Stimulated activated CD8-positive, alpha-beta memory T cell treated with anti-CD3 and anti-CD28 coated beads, Interleukin-15, amount 100 ng/mL, for 24 hours (primary cell): ENCODE data around the gene GBX2.

Source experiments
- DNase-seq: peaks from one replicate; pipeline ENCODE4 v3.0.0-alpha.2; 2020; ENCODE audit warnings: low read depth

The GBX2 gene

GRCh38 chr2:236167297-236168109, 683 bp downstream of the GBX2 start:
- DNase-seq: no peak

GRCh38 chr2:236166796-236167296, 1.3 kb downstream of the GBX2 start:
- DNase-seq: no peak

- DNase-seq: no peak
Measured at GRCh38 chr2:236165842-236166795, 2.1 kb downstream of the GBX2 start.

- DNase-seq: no peak
Measured at GRCh38 chr2:236164925-236165841, 3.0 kb downstream of the GBX2 start.

- DNase-seq: no peak
Measured at GRCh38 chr2:236164201-236164924, 3.8 kb downstream of the GBX2 start.

GRCh38 chr2:236163471-236164200, 4.5 kb downstream of the GBX2 start:
- no peak for DNase-seq

GRCh38 chr2:236162882-236163470, 5.2 kb downstream of the GBX2 start:
- DNase-seq: no peak

GRCh38 chr2:236162031-236162845, 5.9 kb downstream of the GBX2 start:
- DNase-seq: no peak

- no peak for DNase-seq
Measured at GRCh38 chr2:236161531-236161930, 6.7 kb downstream of the GBX2 start.

- DNase-seq: no peak
Measured at GRCh38 chr2:236161082-236161462, 7.1 kb downstream of the GBX2 start.

GRCh38 chr2:236160366-236161081, 7.7 kb downstream of the GBX2 start:
- no peak for DNase-seq

GRCh38 chr2:236159778-236160170, 8.4 kb downstream of the GBX2 start:
- DNase-seq: no peak

GRCh38 chr2:236158969-236159777, 9.0 kb downstream of the GBX2 start:
- no peak for DNase-seq

- no peak for DNase-seq
Measured at GRCh38 chr2:236157815-236158498, 10.2 kb downstream of the GBX2 start.

GRCh38 chr2:236157366-236157765, 10.8 kb downstream of the GBX2 start:
- no peak for DNase-seq

- no peak for DNase-seq
Measured at GRCh38 chr2:236156860-236157194, 11.4 kb downstream of the GBX2 start.
